IPS-NIHi7 (cell line): ENCODE measurements around the gene LRP5.

Experiments used
- DNase-seq: peaks from one replicate; pipeline ENCODE4 v3.0.0; 2012; ENCODE audit warnings: mixed read lengths; ENCODE audit errors: extremely low spot score

Gene LRP5

GRCh38 chr11:68309621-68310185, 2.7 kb upstream of the LRP5 start:
- DNase-seq: no peak

GRCh38 chr11:68311160-68312116, 953 bp upstream of the LRP5 start:
- DNase-seq: no peak

- DNase-seq: no peak
Observed at GRCh38 chr11:68312780-68313573, 586 bp downstream of the LRP5 start.

GRCh38 chr11:68313574-68314202, 1.3 kb downstream of the LRP5 start:
- no peak for DNase-seq

GRCh38 chr11:68314203-68315170, 2.1 kb downstream of the LRP5 start:
- no peak for DNase-seq

- DNase-seq: no peak
Observed at GRCh38 chr11:68315171-68315920, 3.0 kb downstream of the LRP5 start.

GRCh38 chr11:68317147-68317785, 4.9 kb downstream of the LRP5 start:
- no peak for DNase-seq

- DNase-seq: no peak
Observed at GRCh38 chr11:68321293-68322051, 9.1 kb downstream of the LRP5 start.

GRCh38 chr11:68322052-68322430, 9.7 kb downstream of the LRP5 start:
- no peak for DNase-seq

GRCh38 chr11:68324241-68324640, 11.8 kb downstream of the LRP5 start:
- DNase-seq: no peak

GRCh38 chr11:68324695-68325094, 12.3 kb downstream of the LRP5 start:
- DNase-seq: no peak

GRCh38 chr11:68325183-68325906, 13.0 kb downstream of the LRP5 start:
- no peak for DNase-seq

- DNase-seq: no peak
Observed at GRCh38 chr11:68325907-68326220, 13.5 kb downstream of the LRP5 start.

- no peak for DNase-seq
Observed at GRCh38 chr11:68326334-68327215, 14.2 kb downstream of the LRP5 start.

GRCh38 chr11:68327586-68328370, 15.4 kb downstream of the LRP5 start:
- DNase-seq: no peak

- peak; percentile 64 for DNase-seq
Observed at GRCh38 chr11:68328374-68329091, 16.1 kb downstream of the LRP5 start.
